GM12872 (cell line): ENCODE data around the gene NLRP11.

Experiments used
- CTCF ChIP-seq: IDR thresholded peaks from 3 replicates; pipeline ENCODE4 v1.5.1; 2011; ENCODE audit warnings: low read depth, mild to moderate bottlenecking, low read length, moderate library complexity; ENCODE audit not compliant: insufficient read depth

Gene NLRP11

GRCh38 chr19:55831846-55832245, at the start of gene NLRP11:
NLRP11 (minus strand) TSS chr19:55831999; CDS start chr19:55818174, 13,825 bp downstream.
- TF ChIP-seq CTCF = no peak

- no peak for TF ChIP-seq CTCF
These were observed 45.4 kb upstream of the NLRP11 start for GRCh38 chr19:55877211-55877610.

- no peak for TF ChIP-seq CTCF
These were observed 38.9 kb upstream of the NLRP11 start for GRCh38 chr19:55870736-55871135.

- TF ChIP-seq CTCF = no peak
These were observed 35.3 kb upstream of the NLRP11 start for GRCh38 chr19:55867101-55867500.

GRCh38 chr19:55866521-55866920, 34.7 kb upstream of the NLRP11 start:
- TF ChIP-seq CTCF = no peak

GRCh38 chr19:55858969-55859368, 27.2 kb upstream of the NLRP11 start:
- TF ChIP-seq CTCF = no peak

GRCh38 chr19:55858401-55858800, 26.6 kb upstream of the NLRP11 start:
- no peak for TF ChIP-seq CTCF

GRCh38 chr19:55857974-55858373, 26.2 kb upstream of the NLRP11 start:
- no peak for TF ChIP-seq CTCF
